Neural progenitor cell (in vitro differentiated cells): ENCODE measurements around the gene MESD. TPM values are rescaled to one million over a fixed set of nuclear protein-coding genes. Genes with fewer than 3 reads are reported as not detected.
A peak's percentile ranks its signal among the peaks of the same experiment; 100 is the strongest.

ENCODE experiments used
- DNase-seq: peaks from one replicate; pipeline ENCODE4 v3.0.0-alpha.2; 2016; ENCODE audit warnings: low spot score
- H2AFZ ChIP-seq: fragments of 200-600 bp; sonication (generic); replicated peaks from 2 replicates; pipeline ENCODE4 v1.6.1; 2016; ENCODE audit warnings: antibody characterized with exemption
- H3F3A ChIP-seq: fragments of 200-600 bp; sonication (generic); 2 replicates; pipeline ENCODE4 v1.6.1; 2016; ENCODE audit warnings: antibody characterized with exemption, low read depth
- H3K27ac ChIP-seq: fragments of 200-600 bp; sonication (generic); 2 replicates; pipeline ENCODE4 v1.5.1; 2016; ENCODE audit warnings: mild to moderate bottlenecking
- H3K27me3 ChIP-seq: fragments of 200-600 bp; sonication (generic); 2 replicates; pipeline ENCODE4 v1.6.1; 2016; ENCODE audit warnings: mild to moderate bottlenecking, moderate library complexity
- H3K36me3 ChIP-seq: fragments of 200-600 bp; sonication (generic); 2 replicates; pipeline ENCODE4 v1.5.1; 2016
- H3K4me1 ChIP-seq: fragments of 200-600 bp; sonication (generic); 2 replicates; pipeline ENCODE4 v1.6.1; 2016; ENCODE audit warnings: mixed run types
- H3K4me2 ChIP-seq: fragments of 200-600 bp; sonication (generic); 2 replicates; pipeline ENCODE4 v1.6.1; 2016
- H3K4me3 ChIP-seq: fragments of 200-600 bp; sonication (generic); 2 replicates; pipeline ENCODE4 v1.5.1; 2016
- H3K79me2 ChIP-seq: fragments of 200-600 bp; sonication (generic); 2 replicates; pipeline ENCODE4 v1.6.1; 2016; ENCODE audit warnings: low read depth
- H3K9ac ChIP-seq: fragments of 200-600 bp; sonication (generic); 2 replicates; pipeline ENCODE4 v1.6.1; 2016
- H3K9me3 ChIP-seq: fragments of 200-600 bp; sonication (generic); 2 replicates; pipeline ENCODE4 v1.5.1; 2016; ENCODE audit warnings: low read depth
- H4K20me1 ChIP-seq: fragments of 200-600 bp; sonication (generic); 2 replicates; pipeline ENCODE4 v1.6.1; 2016; ENCODE audit warnings: low read depth
- H3K27ac Mint-ChIP-seq: 3 replicates; pipeline ENCODE4 v1.8.0; 2021; ENCODE audit warnings: mixed read lengths
- H3K27me3 Mint-ChIP-seq: 2 replicates; pipeline ENCODE4 v1.8.0; 2022; ENCODE audit warnings: low read depth, mild to moderate bottlenecking, inconsistent platforms, moderate library complexity, mixed read lengths; ENCODE audit not compliant: insufficient read depth
- H3K36me3 Mint-ChIP-seq: 3 replicates; pipeline ENCODE4 v1.8.0; 2021; ENCODE audit warnings: mixed read lengths
- H3K4me1 Mint-ChIP-seq: 3 replicates; pipeline ENCODE4 v1.8.0; 2021; ENCODE audit warnings: mixed read lengths
- H3K4me3 Mint-ChIP-seq: 3 replicates; pipeline ENCODE4 v1.8.0; 2021; ENCODE audit warnings: mild to moderate bottlenecking, moderate library complexity, mixed read lengths
- H3K9me3 Mint-ChIP-seq: 3 replicates; pipeline ENCODE4 v1.8.0; 2020; ENCODE audit warnings: mixed read lengths
- CTCF ChIP-seq: fragments of 200-600 bp; sonication (generic); IDR thresholded peaks from 2 replicates; pipeline ENCODE4 v1.5.1; 2017; ENCODE audit warnings: antibody characterized with exemption, mild to moderate bottlenecking
- EZH2 ChIP-seq: fragments of 200-600 bp; sonication (generic); IDR thresholded peaks from 2 replicates; pipeline ENCODE4 v1.6.1; 2017; ENCODE audit warnings: antibody characterized with exemption, mild to moderate bottlenecking, moderate library complexity
- EZH2phosphoT487 ChIP-seq: fragments of 200-600 bp; sonication (generic); IDR thresholded peaks from 2 replicates; pipeline ENCODE4 v1.6.1; 2017; ENCODE audit warnings: antibody characterized with exemption
- total RNA-seq: library from RNA; depleted of rRNA; stranded (reverse); fragments of >200 nt; gene quantifications from 2 replicates; pipeline ENCODE4 v1.2.3, GENCODE V29; 2015; ENCODE audit warnings: low replicate concordance

Gene MESD
- total RNA-seq, 1 donor from 2014 or later = 31.5 TPM

- peak; percentile 94 for DNase-seq
- Mint-ChIP-seq H3K27me3 (peaks cover 2% of the 10 kb centered on the region), H3K27ac (peak within 1 kb of the TSS; percentile 99), H3K4me3 (peak within 1 kb of the TSS; percentile 95), H3K36me3 (peaks cover 15% of the 10 kb centered on the region), H3K9me3 (peaks cover 5% of the 10 kb centered on the region), H3K4me1 (peaks cover 22% of the 10 kb centered on the region)
- H3K4me1 ChIP-seq = peaks cover 10% of the 10 kb centered on the region
- peaks cover 30% of the 10 kb centered on the region for H3K27me3 ChIP-seq
- H3K9ac ChIP-seq = peak within 1 kb of the TSS; percentile 67
- H4K20me1 ChIP-seq = peaks cover 28% of the 10 kb centered on the region
- peak within 1 kb of the TSS; percentile 100 for H3K4me3 ChIP-seq
- TF ChIP-seq CTCF (no peak), EZH2 (peak; percentile 41), EZH2phosphoT487 (peak; percentile 45)
- peak within 1 kb of the TSS; percentile 94 for H3K4me2 ChIP-seq
- peaks cover 4% of the 10 kb centered on the region for H3K36me3 ChIP-seq
- H3K9me3 ChIP-seq = no peaks in the 10 kb centered on the region
- peaks cover 36% of the 10 kb centered on the region for H3K79me2 ChIP-seq
- H2AFZ ChIP-seq = peak within 1 kb of the TSS; percentile 79
- peaks cover 10% of the 10 kb centered on the region for H3F3A ChIP-seq
- H3K27ac ChIP-seq = peak within 1 kb of the TSS; percentile 59
Observed at GRCh38 chr15:81000624-81001151, 11.1 kb upstream of the MESD start, which contains the start of gene TLNRD1. Gene TLNRD1, plus strand, starts transcription at chr15:81000923. Its CDS starts 1,349 bp downstream, at chr15:81002272.

GRCh38 chr15:81000144-81000623, 10.6 kb upstream of the MESD start:
- Histone ChIP-seq H4K20me1 (peaks cover 28% of the 10 kb centered on the region), H3K4me2 (peak overlapping the region; percentile 94), H3K27ac (no peak overlapping the region), H3K9ac (peak overlapping the region; percentile 64), H3K4me3 (peak overlapping the region; percentile 100), H2AFZ (peak overlapping the region; percentile 79), H3K79me2 (peaks cover 32% of the 10 kb centered on the region), H3K4me1 (peaks cover 10% of the 10 kb centered on the region), H3K36me3 (peaks cover 4% of the 10 kb centered on the region), H3K9me3 (no peaks in the 10 kb centered on the region), H3K27me3 (peaks cover 30% of the 10 kb centered on the region), H3F3A (peaks cover 10% of the 10 kb centered on the region)
- H3K4me3 Mint-ChIP-seq = peak overlapping the region; percentile 95
- H3K9me3 Mint-ChIP-seq = peaks cover 5% of the 10 kb centered on the region
- peaks cover 21% of the 10 kb centered on the region for H3K4me1 Mint-ChIP-seq
- peaks cover 15% of the 10 kb centered on the region for H3K36me3 Mint-ChIP-seq
- peak overlapping the region; percentile 99 for H3K27ac Mint-ChIP-seq
- DNase-seq = no peak
- no peak for TF ChIP-seq CTCF
- TF ChIP-seq EZH2 = no peak
- no peak for TF ChIP-seq EZH2phosphoT487
- peaks cover 2% of the 10 kb centered on the region for H3K27me3 Mint-ChIP-seq

GRCh38 chr15:80999623-81000036, 10.0 kb upstream of the MESD start:
- H3K27me3 Mint-ChIP-seq = peaks cover 2% of the 10 kb centered on the region
- H3K4me1 Mint-ChIP-seq = peaks cover 21% of the 10 kb centered on the region
- Histone ChIP-seq H3F3A (peaks cover 10% of the 10 kb centered on the region), H3K27ac (no peak overlapping the region), H3K9me3 (no peaks in the 10 kb centered on the region), H3K79me2 (peaks cover 27% of the 10 kb centered on the region), H3K4me1 (peaks cover 10% of the 10 kb centered on the region), H3K9ac (no peak overlapping the region), H3K36me3 (peaks cover 4% of the 10 kb centered on the region), H3K4me3 (peak overlapping the region; percentile 100), H3K27me3 (peaks cover 30% of the 10 kb centered on the region), H4K20me1 (peaks cover 28% of the 10 kb centered on the region), H2AFZ (peak overlapping the region; percentile 79), H3K4me2 (peak overlapping the region; percentile 94)
- H3K4me3 Mint-ChIP-seq = peak overlapping the region; percentile 95
- H3K36me3 Mint-ChIP-seq = peaks cover 13% of the 10 kb centered on the region
- H3K9me3 Mint-ChIP-seq = peaks cover 5% of the 10 kb centered on the region
- TF ChIP-seq CTCF = no peak
- no peak for TF ChIP-seq EZH2
- TF ChIP-seq EZH2phosphoT487 = no peak
- no peak for DNase-seq
- no peak overlapping the region for H3K27ac Mint-ChIP-seq
